Lower leg skin (tissue), 3 donors: ENCODE measurements around the gene NLK.

Source experiments
- CTCF ChIP-seq, 3 donors: fragments of 450-650 bp; IDR thresholded peaks; one replicate each; pipeline ENCODE4 v1.5.1; 2016; ENCODE audit warnings: antibody characterized with exemption in 3 of 3, mild to moderate bottlenecking in 3 of 3, moderate library complexity in 2 of 3
- POLR2A ChIP-seq, 2 donors: fragments of 450-650 bp; IDR thresholded peaks; one replicate each; pipeline ENCODE4 v1.6.1; 2016 to 2017; ENCODE audit warnings: antibody characterized with exemption in 2 of 2, mild to moderate bottlenecking in 1 of 2, moderate library complexity in 1 of 2

GRCh38 chr17:28092088-28092487 is 49.6 kb downstream of the NLK start:
- TF ChIP-seq CTCF (IDR thresholded peaks at IDR 0.05) (no peak), POLR2A (IDR thresholded peaks at IDR 0.05) (no peak)
